ENCODE results near the gene TAF12. TPM values are rescaled to one million over a fixed set of nuclear protein-coding genes. Genes with fewer than 3 reads are reported as not detected.
"Not testable (repeated sequence)": the region's sequence is repeated elsewhere in the genome, so short reads cannot be mapped to it uniquely, and the experiment has no call there.

Gene TAF12
- total and polyA plus RNA-seq, 3 donors from 2014 or later = 25.7 to 41.1 (median 37.3) TPM

DNA sequence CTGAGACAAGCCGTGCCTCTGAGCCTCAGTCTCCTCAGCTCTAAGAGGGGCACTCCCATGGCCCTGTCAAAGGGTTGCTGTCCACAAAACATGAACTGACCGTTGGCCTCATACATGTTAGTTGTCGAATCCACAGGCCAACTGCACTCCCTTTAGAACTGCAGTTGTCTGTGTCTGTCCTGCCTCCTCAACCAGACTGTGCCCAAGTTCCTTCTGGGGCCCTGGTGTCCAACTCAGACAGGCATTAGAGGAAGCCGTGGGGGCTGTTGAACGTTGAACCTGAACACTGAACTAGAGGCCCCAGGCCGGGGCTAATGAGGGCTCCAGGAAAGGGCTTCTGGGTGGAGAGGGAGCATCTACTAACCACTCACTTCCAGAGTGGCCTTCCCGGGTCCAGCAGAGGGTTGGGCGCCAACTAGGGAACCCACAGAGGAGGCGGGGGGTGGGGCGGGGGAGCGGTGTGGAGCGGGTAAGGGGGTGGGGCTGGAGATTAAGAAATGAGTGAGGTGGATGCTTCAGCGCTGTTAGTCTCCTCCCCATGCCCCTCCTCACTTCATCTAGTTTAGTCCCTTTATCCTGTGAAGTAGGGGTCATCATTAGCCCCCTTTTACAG is 51.1 kb downstream of the TAF12 start, which contains the start of gene RAB42:
TSS of gene RAB42 (plus strand) at position 558 of the 613 bp plus-strand sequence. CDS start 247 bp downstream, outside the sequence.
- intact Hi-C loops (cut with DNase I; ENCODE audit: low total_unique reads) = no loop called here
- H3K27ac ChIP-seq = no peak within 1 kb of the TSS
- 11 to 28% methylated on average over 8 to 13 of the region's 13 CpGs for WGBS, 2 donors
- peak within 1 kb of the TSS; percentile 27 to 50 for H3K4me3 ChIP-seq
- peaks cover 3% of the 10 kb centered on the region for H3K4me1 ChIP-seq
- H3K27me3 ChIP-seq = no peaks in the 10 kb centered on the region
- TF ChIP-seq, protein P1, sequence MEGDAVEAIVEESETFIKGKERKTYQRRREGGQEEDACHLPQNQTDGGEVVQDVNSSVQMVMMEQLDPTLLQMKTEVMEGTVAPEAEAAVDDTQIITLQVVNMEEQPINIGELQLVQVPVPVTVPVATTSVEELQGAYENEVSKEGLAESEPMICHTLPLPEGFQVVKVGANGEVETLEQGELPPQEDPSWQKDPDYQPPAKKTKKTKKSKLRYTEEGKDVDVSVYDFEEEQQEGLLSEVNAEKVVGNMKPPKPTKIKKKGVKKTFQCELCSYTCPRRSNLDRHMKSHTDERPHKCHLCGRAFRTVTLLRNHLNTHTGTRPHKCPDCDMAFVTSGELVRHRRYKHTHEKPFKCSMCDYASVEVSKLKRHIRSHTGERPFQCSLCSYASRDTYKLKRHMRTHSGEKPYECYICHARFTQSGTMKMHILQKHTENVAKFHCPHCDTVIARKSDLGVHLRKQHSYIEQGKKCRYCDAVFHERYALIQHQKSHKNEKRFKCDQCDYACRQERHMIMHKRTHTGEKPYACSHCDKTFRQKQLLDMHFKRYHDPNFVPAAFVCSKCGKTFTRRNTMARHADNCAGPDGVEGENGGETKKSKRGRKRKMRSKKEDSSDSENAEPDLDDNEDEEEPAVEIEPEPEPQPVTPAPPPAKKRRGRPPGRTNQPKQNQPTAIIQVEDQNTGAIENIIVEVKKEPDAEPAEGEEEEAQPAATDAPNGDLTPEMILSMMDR (IDR thresholded peaks at IDR 0.05) = no peak
- TF ChIP-seq POLR2A (IDR thresholded peaks at IDR 0.05) = no peak
- DNase-seq = peak; percentile 32
- no peaks in the 10 kb centered on the region for H3K36me3 ChIP-seq (ENCODE audit: low read depth, missing control alignments)
- no peaks in the 10 kb centered on the region for H3K9me3 ChIP-seq

DNA sequence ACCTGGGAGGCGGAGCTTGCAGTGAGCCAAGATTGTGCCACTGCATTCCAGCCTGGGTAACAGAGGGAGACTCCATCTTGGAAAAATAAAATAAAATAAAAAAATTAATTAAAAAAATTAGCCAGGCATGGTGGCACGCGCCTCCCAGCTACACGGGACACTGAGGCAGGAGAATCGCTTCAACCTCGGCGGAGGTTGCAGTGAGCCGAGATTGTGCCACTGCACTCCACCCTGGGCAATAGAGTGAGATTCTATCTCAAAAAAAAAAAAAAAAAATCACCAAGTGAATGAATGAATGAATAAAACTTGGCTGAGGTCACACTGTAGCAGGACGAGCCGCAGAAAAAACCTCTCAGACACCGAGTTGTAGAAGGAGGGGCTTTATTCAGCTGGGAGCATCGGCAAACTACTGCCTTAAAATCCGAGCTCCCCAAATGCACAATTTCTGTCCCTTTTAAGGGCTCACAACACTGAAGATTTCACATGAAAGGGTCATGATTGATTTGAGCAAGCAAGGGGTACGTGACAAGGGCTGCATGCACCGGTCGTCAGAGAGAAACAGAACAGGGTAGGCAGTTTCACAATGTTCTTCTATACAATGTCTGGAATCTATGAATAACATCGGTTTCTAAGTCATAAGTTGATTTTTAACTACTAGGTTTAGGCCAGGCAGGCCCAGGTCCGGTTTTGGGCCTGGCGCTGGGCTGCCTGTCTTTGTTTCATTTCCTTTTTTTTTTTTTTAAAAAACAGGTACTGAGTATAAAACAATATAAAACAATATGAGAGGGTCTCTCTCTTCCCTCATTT is 56.1 kb downstream of the TAF12 start:
- H3K9me3 ChIP-seq; H3K4me1 ChIP-seq; H3K36me3 ChIP-seq (ENCODE audit: low read depth, missing control alignments); DNase-seq; intact Hi-C loops (cut with DNase I; ENCODE audit: low total_unique reads); H3K27ac ChIP-seq; H3K4me3 ChIP-seq; H3K27me3 ChIP-seq: not testable (repeated sequence)
- WGBS, 2 donors = 92 to 93% methylated on average over 19 of the region's 19 CpGs

GRCh38 chr1:28582248-28582615 is 60.6 kb downstream of the TAF12 start:
- Histone ChIP-seq H3K27me3 (no peaks in the 10 kb centered on the region), H3K36me3 (ENCODE audit: low read depth, missing control alignments) (no peaks in the 10 kb centered on the region), H3K4me1 (peaks cover 14% of the 10 kb centered on the region), H3K4me3 (peak overlapping the region; percentile 77 to 85), H3K27ac (peak overlapping the region; percentile 61 to 85), H3K9me3 (no peaks in the 10 kb centered on the region)
- WGBS, 2 donors = 0 to 1% methylated on average over 10 of the region's 10 CpGs
- DNase-seq = no peak
- intact Hi-C loops (cut with DNase I; ENCODE audit: low total_unique reads) = no loop called here
- TF ChIP-seq POLR2A (IDR thresholded peaks at IDR 0.05) = no peak
- TF ChIP-seq, protein P1 (IDR thresholded peaks at IDR 0.05) = no peak

- peaks cover 14% of the 10 kb centered on the region for H3K4me1 ChIP-seq
- intact Hi-C loops (cut with DNase I; ENCODE audit: low total_unique reads) = no loop called here
- no peaks in the 10 kb centered on the region for H3K36me3 ChIP-seq (ENCODE audit: low read depth, missing control alignments)
- peak overlapping the region; percentile 77 to 85 for H3K4me3 ChIP-seq
- H3K27me3 ChIP-seq = no peaks in the 10 kb centered on the region
- TF ChIP-seq, protein P1 (IDR thresholded peaks at IDR 0.05) = peak; percentile 10 to 41 (median 23)
- TF ChIP-seq POLR2A (IDR thresholded peaks at IDR 0.05) = no peak
- 0 to 1% methylated on average over 12 to 48 of the region's 75 CpGs for WGBS, 2 donors
- DNase-seq = peak; percentile 97
- no peaks in the 10 kb centered on the region for H3K9me3 ChIP-seq
- peak overlapping the region; percentile 61 to 85 for H3K27ac ChIP-seq
Measured at GRCh38 chr1:28581531-28582247, 61.2 kb downstream of the TAF12 start.
